ENCODE measurements around the gene ANKRD65. TPM values are rescaled to one million over a fixed set of nuclear protein-coding genes. Genes with fewer than 3 reads are reported as not detected.

ANKRD65 gene
- polyA plus RNA-seq, 1 donor (not counting 4 experiments of a cell fraction or from before 2014, with no cell fraction given): 4.6 TPM

- no peaks in the 10 kb centered on the region for H4K20me1 ChIP-seq (ENCODE audit: control insufficient read depth, extremely low read depth, insufficient read depth, low read length)
- no peak overlapping the region for H2AFZ ChIP-seq (ENCODE audit: control insufficient read depth, low read length)
- TF ChIP-seq, protein P1, sequence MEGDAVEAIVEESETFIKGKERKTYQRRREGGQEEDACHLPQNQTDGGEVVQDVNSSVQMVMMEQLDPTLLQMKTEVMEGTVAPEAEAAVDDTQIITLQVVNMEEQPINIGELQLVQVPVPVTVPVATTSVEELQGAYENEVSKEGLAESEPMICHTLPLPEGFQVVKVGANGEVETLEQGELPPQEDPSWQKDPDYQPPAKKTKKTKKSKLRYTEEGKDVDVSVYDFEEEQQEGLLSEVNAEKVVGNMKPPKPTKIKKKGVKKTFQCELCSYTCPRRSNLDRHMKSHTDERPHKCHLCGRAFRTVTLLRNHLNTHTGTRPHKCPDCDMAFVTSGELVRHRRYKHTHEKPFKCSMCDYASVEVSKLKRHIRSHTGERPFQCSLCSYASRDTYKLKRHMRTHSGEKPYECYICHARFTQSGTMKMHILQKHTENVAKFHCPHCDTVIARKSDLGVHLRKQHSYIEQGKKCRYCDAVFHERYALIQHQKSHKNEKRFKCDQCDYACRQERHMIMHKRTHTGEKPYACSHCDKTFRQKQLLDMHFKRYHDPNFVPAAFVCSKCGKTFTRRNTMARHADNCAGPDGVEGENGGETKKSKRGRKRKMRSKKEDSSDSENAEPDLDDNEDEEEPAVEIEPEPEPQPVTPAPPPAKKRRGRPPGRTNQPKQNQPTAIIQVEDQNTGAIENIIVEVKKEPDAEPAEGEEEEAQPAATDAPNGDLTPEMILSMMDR (optimal IDR thresholded peaks at IDR 0.05 in 1 of 3, IDR thresholded peaks at IDR 0.05 in 1 of 3, conservative IDR thresholded peaks at IDR 0.05 in 1 of 3; ENCODE audit: extremely low read depth in 1 of 3, insufficient read depth in 2 of 3, low read length in 3 of 3): no peak
- no peak for TF ChIP-seq EZH2 (IDR thresholded peaks at IDR 0.05; ENCODE audit: low read length)
- H3K4me2 ChIP-seq (ENCODE audit: control insufficient read depth, extremely low read depth, insufficient read depth, low read depth, low read length): no peak overlapping the region
- H3K9ac ChIP-seq (ENCODE audit: control insufficient read depth, extremely low read depth, insufficient read depth, low read length): no peak overlapping the region
- no peaks in the 10 kb centered on the region for H3K27me3 ChIP-seq (ENCODE audit: control insufficient read depth, extremely low read depth, insufficient read depth, low read length)
- no peak overlapping the region for H3K4me3 ChIP-seq (ENCODE audit: control insufficient read depth in 2 of 3, extremely low read depth in 1 of 3, insufficient read depth in 2 of 3, low read depth in 1 of 3, low read length in 3 of 3)
- H3K27ac ChIP-seq (ENCODE audit: control insufficient read depth, insufficient read depth, low read length): no peak overlapping the region
- H3K79me2 ChIP-seq (ENCODE audit: control insufficient read depth, insufficient read depth, low read length): peaks cover 8% of the 10 kb centered on the region
- peaks cover 7 to 24% of the 10 kb centered on the region in 2 experiments for H3K36me3 ChIP-seq (ENCODE audit: control insufficient read depth in 2 of 2, extremely low read depth in 1 of 2, insufficient read depth in 2 of 2, low read length in 2 of 2)
- H3K9me3 ChIP-seq (ENCODE audit: control insufficient read depth, low read depth, low read length): no peaks in the 10 kb centered on the region
- H3K9me1 ChIP-seq (ENCODE audit: control insufficient read depth, extremely low read depth, insufficient read depth, low read length): no peaks in the 10 kb centered on the region
- DNase-seq (ENCODE audit: low read depth, low spot score): no peak
- FAIRE-seq: no peak
- no peaks in the 10 kb centered on the region for H3K4me1 ChIP-seq (ENCODE audit: control insufficient read depth, extremely low read depth, insufficient read depth, low read length)
- dilution Hi-C loops (cut with MboI; ENCODE audit: extremely low pct_ligation_motif_present, low sequenced_read_pairs): no loop called here
Measured at GRCh38 chr1:1381294-1381693, 39.8 kb downstream of the ANKRD65 start.

DNA sequence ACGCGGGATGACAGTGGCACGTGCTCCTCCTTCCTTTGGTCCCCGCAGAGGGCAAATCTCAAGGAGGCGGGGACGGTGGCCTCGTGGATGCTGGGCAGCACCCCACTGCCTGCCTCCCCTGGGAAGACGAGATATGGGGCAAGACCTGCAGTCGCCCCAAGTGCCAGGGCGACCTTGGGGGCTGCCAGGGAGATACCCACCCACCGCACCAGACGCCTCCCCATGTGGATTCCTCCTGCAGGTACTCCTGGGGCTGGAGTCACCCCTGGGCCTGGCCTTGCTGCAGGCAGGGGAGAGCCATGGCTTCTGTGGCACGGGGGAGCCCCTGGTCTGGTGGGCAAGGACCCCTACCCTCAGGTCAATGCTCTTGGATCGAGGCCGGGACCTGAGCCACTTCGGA lies 40.2 kb downstream of the ANKRD65 start:
- Histone ChIP-seq H3K36me3 (ENCODE audit: control insufficient read depth in 2 of 2, extremely low read depth in 1 of 2, insufficient read depth in 2 of 2, low read length in 2 of 2) (peaks cover 3 to 20% of the 10 kb centered on the region in 2 experiments), H3K9ac (ENCODE audit: control insufficient read depth, extremely low read depth, insufficient read depth, low read length) (no peak overlapping the region)
- dilution Hi-C loops (cut with MboI; ENCODE audit: extremely low pct_ligation_motif_present, low sequenced_read_pairs): no loop called here

More for the DNA sequence above, 40.2 kb downstream of the ANKRD65 start:
- Histone ChIP-seq H3K4me3 (ENCODE audit: control insufficient read depth in 2 of 3, extremely low read depth in 1 of 3, insufficient read depth in 2 of 3, low read depth in 1 of 3, low read length in 3 of 3) (no peak overlapping the region), H2AFZ (ENCODE audit: control insufficient read depth, low read length) (no peak overlapping the region), H3K4me2 (ENCODE audit: control insufficient read depth, extremely low read depth, insufficient read depth, low read depth, low read length) (no peak overlapping the region), H3K79me2 (ENCODE audit: control insufficient read depth, insufficient read depth, low read length) (peaks cover 8% of the 10 kb centered on the region), H3K4me1 (ENCODE audit: control insufficient read depth, extremely low read depth, insufficient read depth, low read length) (peaks cover 2% of the 10 kb centered on the region), H3K9me1 (ENCODE audit: control insufficient read depth, extremely low read depth, insufficient read depth, low read length) (no peaks in the 10 kb centered on the region), H4K20me1 (ENCODE audit: control insufficient read depth, extremely low read depth, insufficient read depth, low read length) (no peaks in the 10 kb centered on the region), H3K27me3 (ENCODE audit: control insufficient read depth, extremely low read depth, insufficient read depth, low read length) (no peaks in the 10 kb centered on the region), H3K27ac (ENCODE audit: control insufficient read depth, insufficient read depth, low read length) (no peak overlapping the region), H3K9me3 (ENCODE audit: control insufficient read depth, low read depth, low read length) (no peaks in the 10 kb centered on the region)
- TF ChIP-seq EZH2 (IDR thresholded peaks at IDR 0.05; ENCODE audit: low read length): no peak
- TF ChIP-seq, protein P1 (optimal IDR thresholded peaks at IDR 0.05 in 1 of 3, IDR thresholded peaks at IDR 0.05 in 1 of 3, conservative IDR thresholded peaks at IDR 0.05 in 1 of 3; ENCODE audit: extremely low read depth in 1 of 3, insufficient read depth in 2 of 3, low read length in 3 of 3): no peak
- no peak for DNase-seq (ENCODE audit: low read depth, low spot score)
- FAIRE-seq: no peak
